HCT116 (cell line): ENCODE data around the gene TEPSIN. TPM values are rescaled to one million over a fixed set of nuclear protein-coding genes. Genes with fewer than 3 reads are reported as not detected.

Experiments
- ATAC-seq: fragments of 200-7000 bp; cut with Tn5 transposase; 2 replicates; pipeline ENCODE4 v1.9.1; 2020; ENCODE audit warnings: mild to moderate bottlenecking, moderate library complexity
- BruUV-seq: library from RNA; stranded (reverse); fragments of 400-500 nt; replicated peaks from 2 replicates; lab custom pipeline; 2021; lab: Mats Ljungman, UMichigan
- CTCF ChIA-PET: fragments of 300-600 bp; sonication (Branson Sonifier 250); formaldehyde crosslinking; loops from one replicate; lab custom pipeline; 2021; ENCODE audit warnings: antibody characterized with exemption; lab: Charles Lee
- POLR2A ChIA-PET: fragments of 300-600, 350-600 bp; sonication (Branson Sonifier 250); formaldehyde crosslinking; loops from one replicate; lab custom pipeline; 2021; ENCODE audit warnings: antibody characterized with exemption; lab: Charles Lee
- RAD21 ChIA-PET, 2 experiments: fragments of 300-600 bp; sonication (Branson Sonifier 250); formaldehyde crosslinking; loops; one replicate each; lab custom pipeline; 2023; ENCODE audit warnings: low total read pairs in 2 of 2; ENCODE audit not compliant: uncharacterized antibody in 2 of 2, unreplicated experiment in 2 of 2, low non-redundant PET in 1 of 2; lab: Charles Lee
- DNase-seq: peaks from one replicate; pipeline ENCODE4 v3.0.0-alpha.2; 2010; ENCODE audit warnings: low read depth, low spot score
- H2AFZ ChIP-seq: fragments of 200-600 bp; shearing (Covaris generic), sonication (generic); 2 replicates; pipeline ENCODE4 v1.6.1; 2017; ENCODE audit warnings: low read depth, mixed run types, mixed read lengths, antibody characterized with exemption, low read length; ENCODE audit not compliant: poor library complexity, severe bottlenecking
- H3K27ac ChIP-seq: 2 replicates; pipeline ENCODE4 v1.5.1; 2012; ENCODE audit warnings: low read depth, low read length
- H3K27me3 ChIP-seq: fragments of 200-600 bp; sonication (generic); 2 replicates; pipeline ENCODE4 v1.6.1; 2016; ENCODE audit warnings: mixed run types, low read length, mixed read lengths; ENCODE audit not compliant: insufficient read depth
- H3K36me3 ChIP-seq, 2 experiments: fragments of 200-500 bp in 1 of 2; fragments of 200-600 bp in 1 of 2; sonication (Bioruptor generic) in 1 of 2; sonication (generic) in 1 of 2; 2 replicates each; pipeline versions ENCODE4 v1.5.1 to v1.6.1; 2014 to 2016; ENCODE audit warnings: low read length in 2 of 2, inconsistent platforms in 1 of 2, mixed read lengths in 1 of 2, mixed run types in 1 of 2; ENCODE audit not compliant: insufficient read depth in 2 of 2, control insufficient read depth in 1 of 2
- H3K4me1 ChIP-seq, 2 experiments: fragments of 200-600 bp in 1 of 2; sonication (generic) in 1 of 2; 2 replicates each; pipeline versions ENCODE4 v1.5.1 to v1.6.1; 2012 to 2017; ENCODE audit warnings: low read length in 2 of 2, inconsistent platforms in 1 of 2, mild to moderate bottlenecking in 1 of 2, mixed read lengths in 1 of 2, mixed run types in 1 of 2, moderate library complexity in 1 of 2; ENCODE audit not compliant: insufficient read depth in 2 of 2, control insufficient read depth in 1 of 2
- H3K4me2 ChIP-seq: fragments of 200-600 bp; sonication (generic); 2 replicates; pipeline ENCODE4 v1.6.1; 2017; ENCODE audit warnings: mixed run types, low read length, mixed read lengths
- H3K4me3 ChIP-seq, 2 experiments: fragments of 200-600 bp in 1 of 2; sonication (generic) in 1 of 2; replicated peaks in 1 of 2; 2 replicates each; pipeline ENCODE4 v1.5.1; 2011 to 2016; ENCODE audit warnings: low read length in 2 of 2, control low read depth in 1 of 2, low read depth in 1 of 2, mild to moderate bottlenecking in 1 of 2, mixed read lengths in 1 of 2, mixed run types in 1 of 2
- H3K79me2 ChIP-seq: fragments of 200-600 bp; sonication (generic); 2 replicates; pipeline ENCODE4 v1.6.1; 2017; ENCODE audit warnings: mild to moderate bottlenecking, mixed run types, low read length, moderate library complexity, mixed read lengths; ENCODE audit not compliant: insufficient read depth
- H3K9ac ChIP-seq: fragments of 200-600 bp; sonication (generic); 2 replicates; pipeline ENCODE4 v1.6.1; 2016; ENCODE audit warnings: low read length, mixed read lengths
- H3K9me2 ChIP-seq: fragments of 200-600 bp; sonication (generic), shearing (Covaris generic); 2 replicates; pipeline ENCODE4 v1.6.1; 2017; ENCODE audit warnings: mixed run types, mild to moderate bottlenecking, moderate library complexity; ENCODE audit not compliant: insufficient read depth
- H3K9me3 ChIP-seq, 2 experiments: fragments of 200-500 bp in 1 of 2; fragments of 200-600 bp in 1 of 2; sonication (Bioruptor generic) in 1 of 2; sonication (generic) in 1 of 2; 2 replicates each; pipeline ENCODE4 v1.6.1; 2014 to 2017; ENCODE audit warnings: low read length in 2 of 2, mixed read lengths in 2 of 2, inconsistent platforms in 1 of 2, low read depth in 1 of 2, mild to moderate bottlenecking in 1 of 2, mixed run types in 1 of 2, moderate library complexity in 1 of 2; ENCODE audit not compliant: control insufficient read depth in 1 of 2, insufficient read depth in 1 of 2
- H4K20me1 ChIP-seq: fragments of 200-600 bp; sonication (generic), shearing (Covaris generic); 2 replicates; pipeline ENCODE4 v1.6.1; 2017; ENCODE audit warnings: mixed run types, mild to moderate bottlenecking, moderate library complexity; ENCODE audit not compliant: insufficient read depth
- CBX3 ChIP-seq: IDR thresholded peaks from 2 replicates; pipeline ENCODE4 v1.6.1; 2012; ENCODE audit warnings: low read depth
- ELF1 ChIP-seq: IDR thresholded peaks from 2 replicates; pipeline ENCODE4 v1.6.1; 2012; ENCODE audit warnings: low read depth, borderline replicate concordance
- EZH2 ChIP-seq: fragments of 200-600 bp; sonication (generic); IDR thresholded peaks from 2 replicates; pipeline ENCODE4 v1.6.1; 2017; ENCODE audit warnings: antibody characterized with exemption, mixed run types
- EZH2phosphoT487 ChIP-seq: fragments of 200-600 bp; IDR thresholded peaks from 2 replicates; pipeline ENCODE4 v1.6.1; 2018; ENCODE audit warnings: antibody characterized with exemption, borderline replicate concordance
- FOSL1 ChIP-seq: IDR thresholded peaks from 2 replicates; pipeline ENCODE4 v1.6.1; 2012; ENCODE audit warnings: low read depth
- JUND ChIP-seq: IDR thresholded peaks from 2 replicates; pipeline ENCODE4 v1.6.1; 2012
- POLR2A ChIP-seq: IDR thresholded peaks from 2 replicates; pipeline ENCODE4 v1.7.0; 2011; ENCODE audit warnings: borderline replicate concordance; ENCODE audit not compliant: insufficient read depth, insufficient read length; ENCODE audit errors: extremely low read depth
- RAD21 ChIP-seq: IDR thresholded peaks from 2 replicates; pipeline ENCODE4 v1.6.1; 2012; ENCODE audit warnings: low read depth, mild to moderate bottlenecking
- SIN3A ChIP-seq: IDR thresholded peaks from 2 replicates; pipeline ENCODE4 v1.6.1; 2012; ENCODE audit warnings: low read depth
- SP1 ChIP-seq: IDR thresholded peaks from 2 replicates; pipeline ENCODE4 v1.6.1; 2012; ENCODE audit warnings: low read depth
- ZFX ChIP-seq: fragments of 450-650 bp; IDR thresholded peaks from 2 replicates; pipeline ENCODE4 v1.6.1; 2017
- intact Hi-C: fragments of 100-400 bp; cut with micrococcal nuclease; formaldehyde crosslinking; loops from 2 replicates; pipeline ENCODE4 v1.10.0; 2022
- total RNA-seq: library from RNA; stranded (reverse); gene quantifications from one replicate; pipeline ENCODE4 v1.2.1, GENCODE V29; 2021; ENCODE audit not compliant: unreplicated experiment
- TF ChIP-seq, protein P1 (sequence below): IDR thresholded peaks from 2 replicates; pipeline ENCODE4 v1.6.1; 2011; ENCODE audit warnings: mild to moderate bottlenecking, low read length, moderate library complexity; ENCODE audit not compliant: insufficient replicate concordance; ENCODE audit errors: extremely low read depth
- TF ChIP-seq, protein P2 (sequence below): IDR thresholded peaks from 2 replicates; pipeline ENCODE4 v1.6.1; 2012
- TF ChIP-seq, protein P3 (sequence below), 3 experiments: fragments of 200-600 bp in 1 of 3; sonication (generic) in 1 of 3; IDR thresholded peaks in 2 of 3; conservative IDR thresholded peaks in 1 of 3; 2 replicates each; pipeline ENCODE4 v1.5.1; 2012 to 2017; ENCODE audit warnings: low read depth in 2 of 3, low read length in 2 of 3, antibody characterized with exemption in 1 of 3, borderline replicate concordance in 1 of 3, control low read depth in 1 of 3, mild to moderate bottlenecking in 1 of 3, mixed read lengths in 1 of 3, mixed run types in 1 of 3, moderate library complexity in 1 of 3; ENCODE audit not compliant: insufficient read depth in 1 of 3

TEPSIN gene
- total RNA-seq, 1 experiment from 2014 or later: 50.6 TPM

DNA sequence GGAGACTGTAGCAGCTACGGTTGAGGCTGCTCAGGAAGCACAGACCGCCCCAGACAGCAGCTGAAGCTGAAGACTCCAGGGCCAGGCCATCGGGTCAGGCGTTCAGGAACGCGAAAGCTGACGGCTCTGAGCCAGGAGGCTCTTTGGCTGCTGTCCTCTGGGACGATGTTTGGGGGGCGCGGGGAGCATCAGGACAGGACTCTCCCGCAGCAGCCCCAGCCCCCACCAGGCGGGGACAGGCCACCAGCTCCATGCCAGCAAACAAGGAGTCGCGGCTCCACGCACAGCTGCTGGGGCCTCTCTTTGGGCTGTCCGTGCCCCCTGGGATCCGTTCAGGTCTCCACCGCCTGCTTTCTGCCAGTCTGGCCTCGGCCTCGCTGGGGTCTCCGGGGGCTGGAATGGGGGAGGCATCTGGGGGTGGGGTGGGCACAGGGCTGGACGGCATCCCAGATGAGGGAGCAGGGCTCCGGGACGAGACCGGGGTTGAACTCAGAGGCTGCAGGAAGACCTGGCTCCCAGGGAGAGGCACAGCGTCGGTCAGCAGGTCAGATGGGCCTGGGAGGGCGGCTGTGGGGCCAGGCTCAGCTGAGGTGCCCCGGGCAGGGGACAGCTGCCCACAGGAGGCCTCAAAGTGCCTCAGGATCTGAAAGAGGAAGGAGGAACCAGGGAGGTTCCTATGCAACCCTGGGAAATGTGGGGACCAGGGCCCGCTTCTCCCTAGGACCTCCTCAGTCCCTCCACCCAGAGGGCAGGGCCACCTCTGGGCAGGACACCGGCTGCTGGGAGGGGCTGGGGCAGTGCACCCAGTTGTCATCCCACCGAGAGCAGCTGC is 9.8 kb downstream of the TEPSIN start:
- H3K36me3 ChIP-seq: peaks cover 5 to 7% of the 10 kb centered on the region in 2 experiments; a peak in 1 of 4 replicates
- RAD21 ChIA-PET: interaction anchor here in 1 of 2 experiments (0.7 kb wide), 1 partner anchor 247 kb away, joined by 3 read pairs; no protein-coding TSS in a partner anchor
- no peaks in the 10 kb centered on the region for H3K4me1 ChIP-seq
- no peaks in the 10 kb centered on the region for H3K79me2 ChIP-seq
- H3K9ac ChIP-seq: no peak overlapping the region
- no peak overlapping the region for H3K27ac ChIP-seq
- no peak for ATAC-seq
- intact Hi-C loops: loop anchor here (10.0 kb wide), 1 partner anchor 244 kb away; no protein-coding TSS in a partner anchor
- H4K20me1 ChIP-seq: no peaks in the 10 kb centered on the region
- H3K9me2 ChIP-seq: no peaks in the 10 kb centered on the region
- no peak for DNase-seq
- TF ChIP-seq CBX3 (no peak), ZFX (no peak), FOSL1 (no peak), EZH2phosphoT487 (no peak), POLR2A (no peak), ELF1 (no peak), SIN3A (no peak), JUND (no peak), RAD21 (no peak), SP1 (no peak), EZH2 (no peak)
- TF ChIP-seq, protein P1, sequence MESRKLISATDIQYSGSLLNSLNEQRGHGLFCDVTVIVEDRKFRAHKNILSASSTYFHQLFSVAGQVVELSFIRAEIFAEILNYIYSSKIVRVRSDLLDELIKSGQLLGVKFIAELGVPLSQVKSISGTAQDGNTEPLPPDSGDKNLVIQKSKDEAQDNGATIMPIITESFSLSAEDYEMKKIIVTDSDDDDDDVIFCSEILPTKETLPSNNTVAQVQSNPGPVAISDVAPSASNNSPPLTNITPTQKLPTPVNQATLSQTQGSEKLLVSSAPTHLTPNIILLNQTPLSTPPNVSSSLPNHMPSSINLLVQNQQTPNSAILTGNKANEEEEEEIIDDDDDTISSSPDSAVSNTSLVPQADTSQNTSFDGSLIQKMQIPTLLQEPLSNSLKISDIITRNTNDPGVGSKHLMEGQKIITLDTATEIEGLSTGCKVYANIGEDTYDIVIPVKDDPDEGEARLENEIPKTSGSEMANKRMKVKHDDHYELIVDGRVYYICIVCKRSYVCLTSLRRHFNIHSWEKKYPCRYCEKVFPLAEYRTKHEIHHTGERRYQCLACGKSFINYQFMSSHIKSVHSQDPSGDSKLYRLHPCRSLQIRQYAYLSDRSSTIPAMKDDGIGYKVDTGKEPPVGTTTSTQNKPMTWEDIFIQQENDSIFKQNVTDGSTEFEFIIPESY: no peak
- TF ChIP-seq, protein P2, sequence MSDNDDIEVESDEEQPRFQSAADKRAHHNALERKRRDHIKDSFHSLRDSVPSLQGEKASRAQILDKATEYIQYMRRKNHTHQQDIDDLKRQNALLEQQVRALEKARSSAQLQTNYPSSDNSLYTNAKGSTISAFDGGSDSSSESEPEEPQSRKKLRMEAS: no peak
- TF ChIP-seq, protein P3, sequence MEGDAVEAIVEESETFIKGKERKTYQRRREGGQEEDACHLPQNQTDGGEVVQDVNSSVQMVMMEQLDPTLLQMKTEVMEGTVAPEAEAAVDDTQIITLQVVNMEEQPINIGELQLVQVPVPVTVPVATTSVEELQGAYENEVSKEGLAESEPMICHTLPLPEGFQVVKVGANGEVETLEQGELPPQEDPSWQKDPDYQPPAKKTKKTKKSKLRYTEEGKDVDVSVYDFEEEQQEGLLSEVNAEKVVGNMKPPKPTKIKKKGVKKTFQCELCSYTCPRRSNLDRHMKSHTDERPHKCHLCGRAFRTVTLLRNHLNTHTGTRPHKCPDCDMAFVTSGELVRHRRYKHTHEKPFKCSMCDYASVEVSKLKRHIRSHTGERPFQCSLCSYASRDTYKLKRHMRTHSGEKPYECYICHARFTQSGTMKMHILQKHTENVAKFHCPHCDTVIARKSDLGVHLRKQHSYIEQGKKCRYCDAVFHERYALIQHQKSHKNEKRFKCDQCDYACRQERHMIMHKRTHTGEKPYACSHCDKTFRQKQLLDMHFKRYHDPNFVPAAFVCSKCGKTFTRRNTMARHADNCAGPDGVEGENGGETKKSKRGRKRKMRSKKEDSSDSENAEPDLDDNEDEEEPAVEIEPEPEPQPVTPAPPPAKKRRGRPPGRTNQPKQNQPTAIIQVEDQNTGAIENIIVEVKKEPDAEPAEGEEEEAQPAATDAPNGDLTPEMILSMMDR (IDR thresholded peaks at IDR 0.05 in 2 of 3, conservative IDR thresholded peaks at IDR 0.05 in 1 of 3; ENCODE audit: borderline replicate concordance in 1 of 3, insufficient read depth in 1 of 3, low read depth in 2 of 3, low read length in 2 of 3): no peak
- H2AFZ ChIP-seq: no peak overlapping the region
- H3K27me3 ChIP-seq: no peaks in the 10 kb centered on the region
- no peak overlapping the region for H3K4me2 ChIP-seq
- CTCF ChIA-PET: no interaction called here
- 0 out of 4 replicates have a peak, but pooled peaks cover 0 to 4% of the 10 kb centered on the region in 2 experiments for H3K9me3 ChIP-seq
- BruUV-seq: no TSS peak
- H3K4me3 ChIP-seq: no peak overlapping the region
- POLR2A ChIA-PET: no interaction called here
